ENCODE results near the gene NAALADL2. TPM values are rescaled to one million over a fixed set of nuclear protein-coding genes. Genes with fewer than 3 reads are reported as not detected.

The NAALADL2 gene
- not detected in 2 replicates for total RNA-seq

- intact Hi-C loops (cut with micrococcal nuclease), result no loop called here
These were observed at the start of gene NAALADL2 for GRCh38 chr3:174859114-174859735. NAALADL2 (plus strand) TSS chr3:174859334.

GRCh38 chr3:174810254-174810653, 48.9 kb upstream of the NAALADL2 start:
- intact Hi-C loops (cut with micrococcal nuclease), result no loop called here

GRCh38 chr3:174812172-174812862, 46.8 kb upstream of the NAALADL2 start:
- intact Hi-C loops (cut with micrococcal nuclease), result no loop called here

DNA sequence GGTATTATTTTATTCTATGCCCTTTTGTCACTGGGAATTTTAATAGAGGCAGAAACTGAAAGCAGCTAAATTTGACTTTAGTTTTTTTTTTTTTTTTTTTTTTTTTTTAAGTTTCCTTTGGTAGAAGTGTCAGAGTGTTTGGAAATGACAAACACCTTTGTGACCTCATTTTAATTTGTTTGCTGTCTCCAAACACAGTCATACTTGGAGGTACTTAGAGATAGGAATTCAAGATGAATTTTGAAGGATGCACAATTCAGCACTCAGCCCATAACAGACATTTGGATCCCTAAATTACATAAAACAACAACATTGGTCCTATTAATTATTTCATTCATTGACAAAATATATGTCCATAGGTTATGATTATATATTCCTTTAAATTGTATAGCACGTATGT, 43.4 kb upstream of the NAALADL2 start:
- intact Hi-C loops (cut with micrococcal nuclease), result no loop called here

GRCh38 chr3:174820885-174821284, 38.2 kb upstream of the NAALADL2 start:
- intact Hi-C loops (cut with micrococcal nuclease), result no loop called here

GRCh38 chr3:174821477-174821876, 37.7 kb upstream of the NAALADL2 start:
- intact Hi-C loops (cut with micrococcal nuclease), result no loop called here

GRCh38 chr3:174822320-174822719, 36.8 kb upstream of the NAALADL2 start:
- intact Hi-C loops (cut with micrococcal nuclease), result no loop called here

- intact Hi-C loops (cut with micrococcal nuclease), result no loop called here
These were observed 33.1 kb upstream of the NAALADL2 start for GRCh38 chr3:174826069-174826468.

DNA sequence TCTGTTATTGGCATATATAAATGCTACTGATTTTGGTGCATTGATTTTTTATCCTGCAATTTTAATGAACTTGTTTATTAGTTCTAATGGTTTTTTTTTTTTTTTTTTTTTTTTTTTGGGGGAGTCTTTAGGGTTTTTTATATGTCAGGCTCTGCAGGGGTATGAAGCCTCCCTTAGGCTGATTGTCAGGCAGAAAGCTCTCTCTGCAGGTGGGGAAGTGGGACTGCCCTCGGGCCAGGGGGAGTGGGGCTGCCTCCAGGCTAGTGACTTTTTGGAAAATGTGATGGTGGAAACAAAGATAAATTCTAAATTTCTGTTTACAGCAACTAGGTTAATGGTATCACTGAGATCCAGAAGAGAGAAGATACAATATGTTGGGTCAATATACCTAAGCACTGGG, 14.4 kb upstream of the NAALADL2 start:
- intact Hi-C loops (cut with micrococcal nuclease), result no loop called here

- intact Hi-C loops (cut with micrococcal nuclease), result no loop called here
These were observed 13.1 kb upstream of the NAALADL2 start for GRCh38 chr3:174846055-174846454.

DNA sequence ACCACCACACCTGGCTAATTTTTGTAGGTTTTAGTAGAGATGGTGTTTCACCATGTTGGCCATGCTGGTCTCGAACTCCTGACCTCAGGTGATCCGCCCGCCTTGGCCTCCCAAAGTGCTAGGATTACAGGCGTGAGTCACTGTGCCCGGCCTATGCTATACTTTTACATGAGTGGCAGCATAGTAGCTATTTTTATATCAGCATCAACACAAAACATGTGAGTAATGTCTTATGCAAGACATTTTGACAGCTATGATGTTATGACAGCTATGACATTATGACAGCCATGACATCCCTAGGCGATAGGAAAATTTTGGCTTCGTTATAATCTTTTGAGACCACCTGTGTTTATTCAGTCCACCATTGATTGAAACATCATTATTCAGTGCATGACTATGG, 4.1 kb upstream of the NAALADL2 start:
- intact Hi-C loops (cut with micrococcal nuclease), result no loop called here

DNA sequence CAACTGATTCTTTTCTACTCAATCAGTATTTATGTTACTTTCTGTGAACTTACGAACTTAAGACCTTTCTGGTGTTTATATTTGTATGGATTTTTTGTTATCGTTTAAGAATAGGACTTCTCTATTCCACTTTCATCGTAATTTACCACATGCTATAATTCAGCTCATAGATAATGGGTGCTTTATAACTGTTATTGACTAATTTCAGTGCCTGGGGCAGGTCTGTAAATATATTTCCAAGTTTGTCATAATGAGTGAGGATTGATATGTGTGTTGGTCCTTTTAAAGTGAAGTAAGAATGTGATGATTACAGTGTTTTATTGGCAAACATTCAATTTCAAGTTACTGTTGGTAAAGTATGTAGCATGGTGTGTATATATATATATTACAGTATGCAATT, 1.8 kb upstream of the NAALADL2 start:
- intact Hi-C loops (cut with micrococcal nuclease), result no loop called here

- intact Hi-C loops (cut with micrococcal nuclease), result no loop called here
These were observed 781 bp upstream of the NAALADL2 start for GRCh38 chr3:174858353-174858752.

GRCh38 chr3:174859756-174860155, 622 bp downstream of the NAALADL2 start:
- intact Hi-C loops (cut with micrococcal nuclease), result no loop called here

DNA sequence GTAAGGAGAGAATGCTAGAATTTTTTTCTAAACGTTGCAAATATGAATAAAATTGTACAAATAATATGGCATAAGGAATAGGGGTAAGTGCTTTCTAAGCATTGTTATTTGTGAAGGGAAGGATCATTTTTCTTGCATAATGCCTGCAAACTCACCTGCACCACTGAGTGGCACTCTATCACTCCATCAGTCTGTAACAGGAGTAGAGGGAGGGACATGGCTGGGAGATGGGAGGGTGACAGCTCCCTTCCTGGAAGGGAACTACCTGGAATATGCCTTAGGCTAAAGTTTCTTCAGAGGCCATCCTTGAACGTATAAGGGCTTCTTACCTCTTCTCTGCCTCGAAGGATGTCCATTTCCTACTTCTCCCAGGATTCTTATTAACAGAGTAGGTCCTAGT, 3.0 kb downstream of the NAALADL2 start:
- intact Hi-C loops (cut with micrococcal nuclease), result no loop called here

DNA sequence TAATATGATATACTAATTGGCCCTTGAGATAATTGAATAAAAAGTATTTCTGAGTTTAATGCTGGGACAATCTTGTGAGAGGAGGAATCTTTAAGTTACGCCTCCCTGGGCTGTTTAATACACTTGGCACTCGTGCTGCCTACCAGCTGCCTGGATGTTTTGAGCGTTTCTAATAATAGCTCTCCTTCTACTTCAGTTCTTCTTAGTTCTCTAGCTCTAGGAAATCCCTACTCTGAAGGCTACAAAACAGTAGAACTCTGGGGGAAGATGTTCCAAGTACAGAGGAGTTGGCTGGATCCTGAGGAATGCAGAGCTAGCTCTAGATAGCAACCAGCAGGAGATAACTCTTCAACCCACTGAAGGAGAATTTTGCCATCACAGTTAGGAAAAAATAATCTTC, 3.5 kb downstream of the NAALADL2 start:
- intact Hi-C loops (cut with micrococcal nuclease), result no loop called here

GRCh38 chr3:174863488-174863887, 4.4 kb downstream of the NAALADL2 start:
- intact Hi-C loops (cut with micrococcal nuclease), result no loop called here

DNA sequence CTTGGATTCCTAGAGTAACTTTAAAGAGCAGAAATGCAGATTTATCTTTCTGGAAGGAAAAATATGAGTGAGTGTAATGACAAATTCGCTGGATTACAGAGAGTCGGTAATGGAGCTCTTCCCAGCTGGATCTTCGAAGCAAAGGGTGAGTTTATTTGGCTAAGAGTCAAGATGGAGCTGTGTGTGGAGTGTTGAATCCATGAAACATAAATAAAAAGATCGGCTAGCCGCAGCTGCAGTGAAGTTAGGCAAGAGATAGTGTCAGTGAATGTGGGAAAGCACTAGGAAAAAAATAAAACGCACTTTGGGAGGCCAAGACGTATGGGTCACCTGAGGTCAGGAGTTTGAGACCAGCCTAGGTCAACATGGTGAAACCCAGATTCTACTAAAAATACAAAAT, 10.3 kb downstream of the NAALADL2 start:
- intact Hi-C loops (cut with micrococcal nuclease), result no loop called here

- intact Hi-C loops (cut with micrococcal nuclease), result no loop called here
These were observed 14.9 kb downstream of the NAALADL2 start for GRCh38 chr3:174873832-174874657.

GRCh38 chr3:174882789-174883188, 23.7 kb downstream of the NAALADL2 start:
- intact Hi-C loops (cut with micrococcal nuclease), result no loop called here

DNA sequence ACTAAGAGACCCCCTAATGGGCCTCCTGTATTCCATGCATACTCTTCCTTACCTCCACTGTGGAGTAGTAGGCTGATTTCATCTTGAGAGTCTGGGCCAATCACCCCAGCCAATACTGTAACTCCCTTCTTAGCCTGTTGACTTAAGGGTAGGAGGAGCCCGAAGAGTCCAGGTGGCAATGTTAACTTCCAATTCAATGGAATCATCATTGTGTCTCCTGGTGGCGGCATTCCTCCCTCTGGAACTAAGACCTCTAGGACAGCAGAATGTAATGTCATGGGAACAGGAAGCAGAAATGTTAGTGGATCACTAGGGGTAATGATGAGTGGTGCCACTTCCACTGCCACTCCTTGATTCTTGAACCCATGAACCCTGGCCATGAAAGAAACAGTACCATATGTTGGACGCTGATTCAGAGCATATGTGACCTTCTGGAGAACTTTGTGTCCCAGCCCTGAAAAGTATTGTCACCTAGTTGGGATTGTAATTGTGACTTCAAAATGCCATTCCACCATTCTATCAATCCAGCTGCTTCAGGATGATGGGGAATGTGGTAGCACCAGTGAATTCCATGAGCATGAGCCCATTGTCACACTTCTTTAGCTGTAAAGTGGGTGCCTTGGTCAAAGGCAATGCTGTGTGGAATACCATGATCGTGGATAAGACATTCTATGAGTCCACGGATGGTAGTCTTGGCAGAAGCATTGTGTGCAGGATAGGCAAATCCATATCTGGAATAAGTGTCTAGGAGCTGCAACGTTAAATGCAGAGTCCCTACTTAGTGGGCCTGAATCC, 24.9 kb downstream of the NAALADL2 start:
- intact Hi-C loops (cut with micrococcal nuclease), result no loop called here

Data from T-helper 2 cell treated with Interferon-gamma antibody and Interleukin-4, amounts not matched to agents 100 ng/mL and 5 ng/mL, for 36 hours (primary cell).